ENCODE measurements around the gene CORO7.

Gene CORO7

DNA sequence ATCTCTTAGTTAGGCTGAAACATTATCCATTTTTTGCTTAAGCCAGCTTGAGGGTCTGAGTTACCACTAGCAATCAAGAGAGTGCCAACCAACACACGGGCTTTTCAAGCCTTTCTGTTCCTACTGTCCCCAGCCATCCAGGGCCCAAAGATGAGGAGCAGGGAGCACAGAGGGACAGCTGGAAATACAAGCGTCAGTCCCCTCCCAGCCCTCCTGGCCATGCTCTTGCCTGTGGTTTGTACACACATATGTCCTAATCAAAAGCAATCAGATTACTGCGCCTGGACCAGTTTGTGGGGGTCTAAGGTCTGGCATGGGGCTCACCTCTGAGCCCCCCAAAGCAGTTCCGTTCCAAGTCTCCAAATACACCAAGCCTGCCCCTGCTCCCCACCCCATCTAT is 3.5 kb downstream of the CORO7 start:
- TF ChIP-seq, protein P1, sequence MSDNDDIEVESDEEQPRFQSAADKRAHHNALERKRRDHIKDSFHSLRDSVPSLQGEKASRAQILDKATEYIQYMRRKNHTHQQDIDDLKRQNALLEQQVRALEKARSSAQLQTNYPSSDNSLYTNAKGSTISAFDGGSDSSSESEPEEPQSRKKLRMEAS (IDR thresholded peaks at IDR 0.05; ENCODE audit: low read depth, low read length), result no peak
- TF ChIP-seq POLR2A (IDR thresholded peaks at IDR 0.05; ENCODE audit: extremely low read depth, insufficient read length) (no peak), MYC (IDR thresholded peaks at IDR 0.05; ENCODE audit: low read depth, low read length) (no peak)
- TF ChIP-seq, protein P2, sequence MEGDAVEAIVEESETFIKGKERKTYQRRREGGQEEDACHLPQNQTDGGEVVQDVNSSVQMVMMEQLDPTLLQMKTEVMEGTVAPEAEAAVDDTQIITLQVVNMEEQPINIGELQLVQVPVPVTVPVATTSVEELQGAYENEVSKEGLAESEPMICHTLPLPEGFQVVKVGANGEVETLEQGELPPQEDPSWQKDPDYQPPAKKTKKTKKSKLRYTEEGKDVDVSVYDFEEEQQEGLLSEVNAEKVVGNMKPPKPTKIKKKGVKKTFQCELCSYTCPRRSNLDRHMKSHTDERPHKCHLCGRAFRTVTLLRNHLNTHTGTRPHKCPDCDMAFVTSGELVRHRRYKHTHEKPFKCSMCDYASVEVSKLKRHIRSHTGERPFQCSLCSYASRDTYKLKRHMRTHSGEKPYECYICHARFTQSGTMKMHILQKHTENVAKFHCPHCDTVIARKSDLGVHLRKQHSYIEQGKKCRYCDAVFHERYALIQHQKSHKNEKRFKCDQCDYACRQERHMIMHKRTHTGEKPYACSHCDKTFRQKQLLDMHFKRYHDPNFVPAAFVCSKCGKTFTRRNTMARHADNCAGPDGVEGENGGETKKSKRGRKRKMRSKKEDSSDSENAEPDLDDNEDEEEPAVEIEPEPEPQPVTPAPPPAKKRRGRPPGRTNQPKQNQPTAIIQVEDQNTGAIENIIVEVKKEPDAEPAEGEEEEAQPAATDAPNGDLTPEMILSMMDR (IDR thresholded peaks at IDR 0.05; ENCODE audit: low read depth, low read length), result no peak
- H3K4me3 ChIP-seq (ENCODE audit: low read depth, low read length), result no peak overlapping the region
- no peak for DNase-seq (ENCODE audit: low read depth)

DNA sequence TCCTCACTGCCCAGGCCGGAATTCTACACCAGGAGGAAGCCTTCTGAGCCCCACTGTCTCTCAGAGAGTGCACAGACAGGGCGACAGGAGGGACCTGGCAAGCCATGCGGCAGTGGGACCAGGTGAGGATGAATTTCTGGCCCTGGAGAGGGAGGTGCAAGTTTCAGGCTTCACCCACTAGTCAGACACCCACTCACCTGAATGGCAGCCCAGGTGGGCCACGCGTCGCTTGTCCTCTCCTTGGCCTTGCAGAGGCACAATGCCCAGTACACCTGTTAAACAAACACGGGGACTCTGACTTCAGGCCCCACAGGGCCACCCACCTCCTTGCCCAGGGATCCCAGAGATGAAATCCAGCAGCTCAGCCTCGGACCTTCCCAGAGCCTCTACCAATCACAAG is 4.2 kb downstream of the CORO7 start:
- TF ChIP-seq MYC (IDR thresholded peaks at IDR 0.05; ENCODE audit: low read depth, low read length) (no peak), POLR2A (IDR thresholded peaks at IDR 0.05; ENCODE audit: extremely low read depth, insufficient read length) (no peak)
- TF ChIP-seq, protein P1 (IDR thresholded peaks at IDR 0.05; ENCODE audit: low read depth, low read length), result no peak
- TF ChIP-seq, protein P2 (IDR thresholded peaks at IDR 0.05; ENCODE audit: low read depth, low read length), result no peak
- DNase-seq (ENCODE audit: low read depth), result no peak
- H3K4me3 ChIP-seq (ENCODE audit: low read depth, low read length), result no peak overlapping the region

DNA sequence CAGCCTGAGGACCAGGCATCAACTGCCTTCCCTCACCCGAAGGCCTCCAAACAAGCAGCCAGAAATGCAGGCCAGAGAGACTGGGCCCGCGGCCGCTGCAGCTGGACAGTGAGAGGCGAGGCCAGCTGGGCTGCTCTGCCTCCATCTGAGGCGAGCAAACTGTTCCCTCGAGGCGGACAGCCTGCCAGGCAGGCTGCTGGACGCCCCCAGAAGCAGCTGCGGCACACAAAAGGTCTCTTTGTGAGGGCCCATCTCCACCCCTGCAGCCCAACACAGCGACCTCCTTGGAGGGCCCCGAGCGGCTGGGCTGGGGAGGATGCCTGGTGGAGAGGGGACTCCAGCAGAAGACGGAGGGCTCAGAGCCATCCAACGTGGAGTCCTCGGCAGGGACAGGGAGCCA is 4.7 kb downstream of the CORO7 start:
- DNase-seq (ENCODE audit: low read depth), result no peak
- TF ChIP-seq, protein P1 (IDR thresholded peaks at IDR 0.05; ENCODE audit: low read depth, low read length), result no peak
- TF ChIP-seq, protein P2 (IDR thresholded peaks at IDR 0.05; ENCODE audit: low read depth, low read length), result no peak

DNA sequence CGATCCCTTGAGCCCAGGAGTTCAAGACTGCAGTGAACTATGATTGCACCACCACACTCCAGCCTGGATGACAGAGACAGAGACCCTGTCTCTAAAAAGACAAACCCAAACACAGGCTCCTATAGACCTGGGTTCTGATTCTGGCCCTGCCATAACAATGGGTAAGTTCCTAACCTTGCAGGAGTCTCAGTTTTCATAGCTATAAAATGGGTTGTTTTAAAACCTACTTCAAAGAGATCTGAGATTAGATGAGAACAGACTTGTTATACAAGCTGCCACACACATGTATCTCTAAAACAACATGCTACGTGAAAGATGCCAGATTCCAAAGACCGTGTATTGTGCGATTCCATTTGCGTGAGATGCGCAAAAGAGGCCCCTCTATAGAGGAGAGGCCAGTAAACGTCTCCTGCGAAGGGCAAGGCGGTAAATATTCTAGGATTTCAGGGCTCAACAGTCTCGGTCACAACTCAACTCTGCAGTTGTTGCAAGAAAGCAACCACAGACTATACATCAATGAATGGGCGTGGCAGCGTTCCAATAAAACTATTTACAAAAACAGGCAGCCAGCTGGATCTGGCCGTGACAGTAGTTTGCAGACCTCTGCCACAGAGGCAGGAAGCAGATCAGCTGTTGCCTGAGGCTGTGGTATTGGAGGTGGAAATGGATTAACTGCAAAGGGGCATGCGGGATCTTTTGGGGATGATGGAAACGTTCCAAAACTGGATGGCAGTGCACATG is 5.9 kb downstream of the CORO7 start:
- TF ChIP-seq, protein P1 (IDR thresholded peaks at IDR 0.05; ENCODE audit: low read depth, low read length), result no peak
- TF ChIP-seq POLR2A (IDR thresholded peaks at IDR 0.05; ENCODE audit: extremely low read depth, insufficient read length) (no peak), MYC (IDR thresholded peaks at IDR 0.05; ENCODE audit: low read depth, low read length) (no peak)
- TF ChIP-seq, protein P2 (IDR thresholded peaks at IDR 0.05; ENCODE audit: low read depth, low read length), result no peak
- no peak for DNase-seq (ENCODE audit: low read depth)
- no peak overlapping the region for H3K4me3 ChIP-seq (ENCODE audit: low read depth, low read length)

More for the DNA sequence above, 4.7 kb downstream of the CORO7 start:
- no peak overlapping the region for H3K4me3 ChIP-seq (ENCODE audit: low read depth, low read length)

DNA sequence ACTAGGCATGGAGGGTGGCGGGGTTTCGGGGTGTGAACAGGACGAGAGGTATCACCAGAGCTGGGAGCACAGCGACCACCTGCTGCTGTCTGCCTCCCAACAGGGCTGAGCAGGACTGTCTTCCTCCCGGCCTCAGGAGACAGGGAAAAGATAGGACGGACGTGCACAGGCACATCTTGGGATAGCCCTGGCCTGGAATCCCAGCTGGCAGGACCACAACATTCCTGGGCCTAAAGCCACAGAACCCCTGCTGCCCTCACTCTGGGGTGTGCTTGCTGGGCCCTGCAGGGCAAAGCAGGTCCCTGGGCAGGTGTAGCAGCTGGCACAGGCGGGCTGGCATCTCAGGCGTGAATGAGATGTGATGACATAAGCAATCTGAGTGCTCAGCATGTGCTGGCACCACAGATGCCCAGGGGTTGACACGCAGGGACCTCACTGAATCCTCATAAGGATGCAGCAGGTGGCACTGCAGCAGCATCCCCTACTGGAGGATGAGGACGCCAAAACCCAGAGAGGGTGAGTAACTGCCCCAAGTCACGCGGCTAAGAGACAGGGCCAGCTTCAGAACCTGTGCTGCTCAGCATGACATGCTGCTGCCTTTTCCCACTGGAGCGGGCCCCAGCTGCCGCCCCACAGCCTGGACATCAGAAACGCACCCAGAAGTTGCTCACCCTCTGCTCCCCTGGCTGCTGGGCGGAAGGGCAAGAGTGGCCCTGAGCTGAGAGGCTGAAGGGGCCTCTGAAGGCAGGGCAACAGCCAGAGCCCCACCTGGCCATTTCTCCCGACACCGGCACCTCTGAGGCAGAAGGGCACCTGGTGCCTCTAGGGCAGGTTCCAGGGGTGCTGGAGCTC is 7.1 kb downstream of the CORO7 start:
- no peak for DNase-seq (ENCODE audit: low read depth)
- H3K4me3 ChIP-seq (ENCODE audit: low read depth, low read length), result no peak overlapping the region
- TF ChIP-seq, protein P2 (IDR thresholded peaks at IDR 0.05; ENCODE audit: low read depth, low read length), result peak; percentile 9
- TF ChIP-seq, protein P1 (IDR thresholded peaks at IDR 0.05; ENCODE audit: low read depth, low read length), result no peak

All from NB4 (cell line).